Measurements from ENCODE around the gene JOSD1. TPM values are rescaled to one million over a fixed set of nuclear protein-coding genes. Genes with fewer than 3 reads are reported as not detected.

The JOSD1 gene
- total and polyA plus RNA-seq, 5 donors from 2014 or later, result 8.7 to 205 (median 11.1) TPM

DNA sequence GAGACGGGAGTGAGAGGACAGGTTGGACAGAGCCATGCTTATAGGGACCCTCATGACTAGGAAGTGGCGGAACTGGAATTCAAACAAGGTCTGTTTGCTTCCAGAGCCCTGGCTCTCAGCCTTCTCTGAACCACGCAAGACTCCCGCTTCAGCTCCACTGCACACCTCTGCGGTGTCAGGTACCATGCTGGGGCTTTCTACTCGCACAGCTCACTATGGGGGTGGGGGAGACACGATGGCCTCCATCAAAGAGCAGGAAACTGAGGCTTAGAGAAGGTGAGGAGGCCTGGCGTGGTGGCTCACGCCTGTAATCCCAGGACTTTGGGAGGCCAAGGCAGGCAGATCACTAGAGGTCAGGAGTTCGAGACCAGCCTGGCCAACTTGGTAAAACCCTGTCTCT, 40.8 kb upstream of the JOSD1 start:
- ATAC-seq (ENCODE audit: low read depth in 2 of 2), result no peak
- Mint-ChIP-seq H3K9me3 (no peaks in the 10 kb centered on the region), H3K27me3 (no peaks in the 10 kb centered on the region), H3K27ac (peak overlapping the region in 1 of 3 donors; percentile 84), H3K36me3 (peaks cover 32% of the 10 kb centered on the region), H3K4me1 (peaks cover 0 to 51% (median 14%) of the 10 kb centered on the region in 4 donors), H3K4me3 (peak overlapping the region in 1 of 4 donors; percentile 38)
- no peaks in the 10 kb centered on the region for H3K9me3 ChIP-seq (ENCODE audit: control insufficient read depth in 2 of 2, low read length in 2 of 2)
- H3K27ac ChIP-seq (ENCODE audit: insufficient read depth, low read length, poor library complexity, severe bottlenecking), result peak overlapping the region; percentile 29
- no peak overlapping the region for H3K4me3 ChIP-seq (ENCODE audit: low read depth, low read length)
- H3K4me1 ChIP-seq (ENCODE audit: control insufficient read depth, insufficient read depth, low read length, poor library complexity, severe bottlenecking), result peaks cover 17% of the 10 kb centered on the region
- no peaks in the 10 kb centered on the region for H3K27me3 ChIP-seq (ENCODE audit: control insufficient read depth, insufficient read depth, low read length)
- DNase-seq, result no peak
- peaks cover 100% of the 10 kb centered on the region for H3K36me3 ChIP-seq (ENCODE audit: control insufficient read depth, insufficient read depth, low read length)

DNA sequence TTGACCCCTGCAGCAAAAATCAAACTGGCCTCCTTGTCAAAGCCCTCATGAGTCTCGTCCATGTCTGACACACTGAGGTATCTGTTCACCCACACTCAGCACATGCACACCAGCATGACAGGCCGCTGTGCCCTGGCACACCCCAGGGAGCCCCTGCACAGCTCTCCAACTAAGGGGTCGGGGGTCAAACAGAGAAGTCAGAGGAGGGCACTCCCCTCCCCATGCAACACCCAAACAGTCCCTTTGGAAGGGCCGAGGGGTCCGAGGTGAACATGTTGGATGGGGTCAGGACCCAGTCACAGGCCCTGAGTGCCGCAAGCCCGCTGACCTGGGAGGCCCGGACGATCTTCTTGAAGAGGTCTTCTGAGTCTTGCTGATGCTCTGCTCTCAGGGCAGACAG, 40.4 kb upstream of the JOSD1 start:
- H3K36me3 ChIP-seq (ENCODE audit: control insufficient read depth, insufficient read depth, low read length), result peaks cover 100% of the 10 kb centered on the region
- no peak for DNase-seq
- no peak overlapping the region for H3K4me3 Mint-ChIP-seq
- no peak overlapping the region for H3K4me3 ChIP-seq (ENCODE audit: low read depth, low read length)
- H3K27me3 Mint-ChIP-seq, result no peaks in the 10 kb centered on the region
- H3K36me3 Mint-ChIP-seq, result peaks cover 33% of the 10 kb centered on the region
- H3K4me1 Mint-ChIP-seq, result peaks cover 0 to 53% (median 14%) of the 10 kb centered on the region in 4 donors
- no peaks in the 10 kb centered on the region for H3K9me3 ChIP-seq (ENCODE audit: control insufficient read depth in 2 of 2, low read length in 2 of 2)
- no peak for ATAC-seq (ENCODE audit: low read depth in 2 of 2)
- H3K4me1 ChIP-seq (ENCODE audit: control insufficient read depth, insufficient read depth, low read length, poor library complexity, severe bottlenecking), result peaks cover 17% of the 10 kb centered on the region
- no peaks in the 10 kb centered on the region for H3K27me3 ChIP-seq (ENCODE audit: control insufficient read depth, insufficient read depth, low read length)
- H3K27ac Mint-ChIP-seq, result peak overlapping the region in 1 of 3 donors; percentile 80
- peak overlapping the region; percentile 29 for H3K27ac ChIP-seq (ENCODE audit: insufficient read depth, low read length, poor library complexity, severe bottlenecking)
- no peaks in the 10 kb centered on the region for H3K9me3 Mint-ChIP-seq

DNA sequence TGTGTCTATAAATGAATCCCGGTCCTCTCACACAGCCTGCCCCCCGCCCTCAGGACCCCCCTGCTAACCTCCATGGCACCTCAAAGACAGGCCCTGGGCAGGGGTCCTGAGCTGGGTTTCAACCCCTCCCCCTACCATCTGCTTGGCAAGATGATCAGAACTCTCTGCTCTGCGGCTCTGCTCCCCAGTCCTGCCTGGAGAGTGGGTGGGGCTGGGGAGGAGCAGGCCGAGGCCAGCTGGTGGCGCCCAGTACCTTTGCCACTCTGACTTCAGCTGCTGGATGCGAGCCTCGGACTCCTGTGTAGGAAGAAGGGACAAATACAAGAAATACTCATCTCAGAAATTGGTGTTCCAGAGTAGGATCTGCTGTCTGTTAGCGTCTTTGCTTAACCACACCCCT, 40.0 kb upstream of the JOSD1 start:
- ATAC-seq (ENCODE audit: low read depth in 2 of 2) (no peak), DNase-seq (no peak)
- Histone ChIP-seq H3K4me1 (ENCODE audit: control insufficient read depth, insufficient read depth, low read length, poor library complexity, severe bottlenecking) (peaks cover 17% of the 10 kb centered on the region), H3K36me3 (ENCODE audit: control insufficient read depth, insufficient read depth, low read length) (peaks cover 100% of the 10 kb centered on the region), H3K4me3 (ENCODE audit: low read depth, low read length) (no peak overlapping the region), H3K27me3 (ENCODE audit: control insufficient read depth, insufficient read depth, low read length) (no peaks in the 10 kb centered on the region), H3K27ac (ENCODE audit: insufficient read depth, low read length, poor library complexity, severe bottlenecking) (peak overlapping the region; percentile 35), H3K9me3 (ENCODE audit: control insufficient read depth in 2 of 2, low read length in 2 of 2) (no peaks in the 10 kb centered on the region)
- Mint-ChIP-seq H3K27ac (peak overlapping the region in 1 of 3 donors; percentile 80), H3K9me3 (no peaks in the 10 kb centered on the region), H3K27me3 (no peaks in the 10 kb centered on the region), H3K4me1 (peaks cover 0 to 53% (median 14%) of the 10 kb centered on the region in 4 donors), H3K4me3 (no peak overlapping the region), H3K36me3 (peaks cover 33% of the 10 kb centered on the region)

DNA sequence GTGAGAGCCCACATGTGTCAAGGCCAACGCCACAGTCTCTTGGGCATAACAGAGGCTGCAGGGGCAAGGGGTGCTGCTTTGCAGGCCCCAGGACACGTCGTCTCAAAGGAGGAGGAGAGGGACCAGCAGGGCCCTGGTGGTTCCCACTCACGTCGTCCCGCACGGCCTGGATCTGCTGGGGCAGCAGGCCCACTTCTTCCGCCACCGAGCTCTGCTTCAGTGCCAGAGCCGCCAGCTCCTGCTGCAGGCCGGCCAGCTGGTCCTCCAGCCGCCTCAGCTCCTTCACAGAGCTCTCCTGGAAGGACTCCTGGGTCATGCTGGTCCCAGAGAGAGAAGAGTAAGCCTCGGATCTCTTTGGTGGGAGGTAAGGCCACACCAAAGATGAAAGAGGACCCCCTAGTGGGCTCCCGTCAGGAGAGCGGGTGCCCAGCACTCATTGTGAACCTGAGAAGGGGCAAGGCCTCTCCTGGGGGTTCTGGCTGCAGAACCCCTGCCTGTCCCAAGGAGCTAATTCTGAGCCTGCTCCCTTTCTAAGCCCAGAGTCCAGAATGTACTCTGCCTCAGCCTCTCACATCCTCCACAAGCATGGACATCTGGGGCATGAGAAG, 39.5 kb upstream of the JOSD1 start:
- H3K4me1 ChIP-seq (ENCODE audit: control insufficient read depth, insufficient read depth, low read length, poor library complexity, severe bottlenecking), result peaks cover 21% of the 10 kb centered on the region
- H3K4me3 ChIP-seq (ENCODE audit: low read depth, low read length), result no peak overlapping the region
- H3K27me3 ChIP-seq (ENCODE audit: control insufficient read depth, insufficient read depth, low read length), result no peaks in the 10 kb centered on the region
- peaks cover 33% of the 10 kb centered on the region for H3K36me3 Mint-ChIP-seq
- no peaks in the 10 kb centered on the region for H3K9me3 ChIP-seq (ENCODE audit: control insufficient read depth in 2 of 2, low read length in 2 of 2)
- no peaks in the 10 kb centered on the region for H3K9me3 Mint-ChIP-seq
- peak overlapping the region; percentile 35 for H3K27ac ChIP-seq (ENCODE audit: insufficient read depth, low read length, poor library complexity, severe bottlenecking)
- no peak overlapping the region for H3K27ac Mint-ChIP-seq
- H3K27me3 Mint-ChIP-seq, result no peaks in the 10 kb centered on the region
- DNase-seq, result no peak
- H3K36me3 ChIP-seq (ENCODE audit: control insufficient read depth, insufficient read depth, low read length), result peaks cover 100% of the 10 kb centered on the region
- H3K4me1 Mint-ChIP-seq, result peaks cover 0 to 53% (median 15%) of the 10 kb centered on the region in 4 donors
- no peak for ATAC-seq (ENCODE audit: low read depth in 2 of 2)
- H3K4me3 Mint-ChIP-seq, result no peak overlapping the region

DNA sequence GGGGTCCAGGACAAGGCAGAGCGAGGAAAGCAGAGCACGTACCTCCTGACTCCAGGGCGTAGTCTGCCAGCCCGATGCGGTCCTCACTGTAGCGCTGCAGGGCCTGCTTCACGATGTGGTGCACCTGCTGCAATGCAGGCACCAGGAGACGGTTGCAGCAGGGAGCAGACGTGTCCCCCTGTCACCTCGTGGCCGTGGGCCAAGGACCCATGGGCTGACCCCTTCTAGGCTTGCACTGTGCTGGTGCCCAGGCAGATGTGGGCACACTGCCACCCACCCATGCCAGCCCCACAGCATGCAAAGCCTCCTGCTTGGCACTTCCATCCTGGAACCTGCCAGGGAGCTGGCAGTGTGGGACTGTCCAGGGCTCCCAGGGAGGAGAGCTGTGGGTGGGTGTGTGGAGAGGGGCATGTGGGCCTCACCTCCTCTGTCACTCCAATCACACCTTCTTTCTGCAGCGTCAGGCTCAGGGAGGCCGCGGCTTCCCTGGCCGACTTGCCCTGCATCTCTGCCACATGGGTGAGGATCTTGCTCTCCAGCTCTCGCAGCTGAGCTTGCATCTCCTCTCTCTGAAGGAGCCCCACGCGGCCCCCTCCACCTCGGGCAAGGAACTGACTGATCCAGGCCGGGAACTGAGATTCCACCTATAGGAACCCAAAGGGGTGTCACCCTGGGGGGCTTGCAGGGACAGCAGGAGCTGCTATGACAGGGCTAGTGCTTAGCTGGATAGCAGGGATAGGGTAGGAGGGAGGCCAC, 38.7 kb upstream of the JOSD1 start:
- peak overlapping the region in 1 of 3 donors; percentile 74 for H3K27ac Mint-ChIP-seq
- no peak for DNase-seq
- Histone ChIP-seq H3K27ac (ENCODE audit: insufficient read depth, low read length, poor library complexity, severe bottlenecking) (peak overlapping the region; percentile 38), H3K36me3 (ENCODE audit: control insufficient read depth, insufficient read depth, low read length) (peaks cover 98% of the 10 kb centered on the region), H3K9me3 (ENCODE audit: control insufficient read depth in 2 of 2, low read length in 2 of 2) (no peaks in the 10 kb centered on the region), H3K27me3 (ENCODE audit: control insufficient read depth, insufficient read depth, low read length) (no peaks in the 10 kb centered on the region), H3K4me1 (ENCODE audit: control insufficient read depth, insufficient read depth, low read length, poor library complexity, severe bottlenecking) (peaks cover 21% of the 10 kb centered on the region), H3K4me3 (ENCODE audit: low read depth, low read length) (no peak overlapping the region)
- H3K4me1 Mint-ChIP-seq, result peaks cover 0 to 54% (median 19%) of the 10 kb centered on the region in 4 donors
- peaks cover 30% of the 10 kb centered on the region for H3K36me3 Mint-ChIP-seq
- ATAC-seq (ENCODE audit: low read depth in 2 of 2), result no peak
- H3K4me3 Mint-ChIP-seq, result no peak overlapping the region
- no peaks in the 10 kb centered on the region for H3K9me3 Mint-ChIP-seq
- no peaks in the 10 kb centered on the region for H3K27me3 Mint-ChIP-seq

DNA sequence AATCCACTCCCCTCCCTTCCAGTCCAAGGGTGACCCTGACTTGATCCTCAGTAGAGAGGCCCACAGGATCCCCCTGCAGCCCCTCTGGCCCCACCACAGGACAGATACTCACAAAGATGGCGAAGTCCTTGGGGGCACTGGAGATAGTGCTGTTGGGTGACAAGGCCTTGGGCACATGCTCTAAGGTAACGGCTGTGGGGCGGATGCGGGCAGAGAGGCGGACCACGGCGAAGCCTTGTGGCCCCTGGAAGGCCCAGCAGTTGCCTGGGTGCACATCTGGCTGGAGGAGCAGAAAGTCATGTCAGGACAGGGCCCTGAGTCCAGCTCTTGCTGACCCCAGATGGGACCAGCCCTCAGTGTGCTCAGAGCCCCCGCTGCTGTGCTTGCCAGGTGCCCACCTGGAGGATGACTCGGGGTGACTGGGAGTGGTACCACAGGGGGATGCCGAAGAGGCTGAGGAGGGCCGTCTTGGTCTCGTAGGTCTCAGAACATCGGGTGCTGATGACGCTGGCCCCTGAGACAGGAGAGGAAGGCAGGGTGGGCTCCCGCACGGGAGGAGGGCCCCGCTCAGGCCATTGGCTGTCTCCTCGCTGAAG, 37.8 kb upstream of the JOSD1 start:
- Histone ChIP-seq H3K4me3 (ENCODE audit: low read depth, low read length) (no peak overlapping the region), H3K36me3 (ENCODE audit: control insufficient read depth, insufficient read depth, low read length) (peaks cover 97% of the 10 kb centered on the region), H3K9me3 (ENCODE audit: control insufficient read depth in 2 of 2, low read length in 2 of 2) (no peaks in the 10 kb centered on the region), H3K4me1 (ENCODE audit: control insufficient read depth, insufficient read depth, low read length, poor library complexity, severe bottlenecking) (peaks cover 26% of the 10 kb centered on the region), H3K27ac (ENCODE audit: insufficient read depth, low read length, poor library complexity, severe bottlenecking) (peak overlapping the region; percentile 49), H3K27me3 (ENCODE audit: control insufficient read depth, insufficient read depth, low read length) (no peaks in the 10 kb centered on the region)
- Mint-ChIP-seq H3K27me3 (no peaks in the 10 kb centered on the region), H3K4me3 (no peak overlapping the region), H3K27ac (peak overlapping the region in 2 of 3 donors; percentile 14 to 78), H3K4me1 (peaks cover 0 to 57% (median 22%) of the 10 kb centered on the region in 4 donors), H3K36me3 (peaks cover 31% of the 10 kb centered on the region), H3K9me3 (no peaks in the 10 kb centered on the region)
- ATAC-seq (ENCODE audit: low read depth in 2 of 2) (no peak), DNase-seq (no peak)

DNA sequence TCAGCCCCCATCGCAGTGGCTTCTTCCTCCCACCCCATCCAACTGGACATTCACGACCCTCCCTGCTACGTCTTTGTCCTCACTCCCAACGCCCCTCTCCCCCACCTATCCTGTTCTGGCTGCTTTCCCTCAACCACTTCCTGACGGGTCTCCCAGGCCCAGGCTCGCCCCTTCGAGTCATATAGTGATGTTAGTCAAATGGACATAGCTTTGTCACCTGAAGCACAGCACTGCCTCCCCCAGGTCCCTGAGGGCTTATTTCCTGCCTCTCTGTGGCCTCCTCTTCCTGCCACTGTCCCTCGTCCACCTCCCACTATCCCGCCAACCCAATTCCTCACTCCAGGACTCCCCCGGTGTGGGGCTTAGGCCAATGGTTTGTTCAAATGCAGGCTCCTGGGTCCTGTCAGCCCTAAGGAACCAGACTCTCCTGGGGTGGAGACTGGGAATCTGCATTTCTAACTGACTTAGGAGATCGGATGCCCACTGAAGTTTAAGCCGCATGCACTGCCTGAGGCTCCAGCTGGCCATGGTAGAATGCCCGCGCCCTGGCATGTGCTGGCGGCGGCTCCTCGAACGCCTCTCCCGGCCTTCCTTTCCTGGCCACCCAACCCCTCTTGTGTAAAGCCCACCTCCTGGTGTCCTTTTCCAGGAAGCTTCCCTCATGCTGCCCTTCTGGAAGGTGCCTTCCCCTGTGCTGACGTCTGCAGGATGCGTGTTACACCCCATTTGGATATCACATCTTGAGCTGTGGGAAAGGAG, 36.7 kb upstream of the JOSD1 start:
- H3K9me3 Mint-ChIP-seq, result no peaks in the 10 kb centered on the region
- H3K4me1 Mint-ChIP-seq, result peaks cover 5 to 63% (median 24%) of the 10 kb centered on the region in 4 donors
- ATAC-seq (ENCODE audit: low read depth in 2 of 2) (no peak), DNase-seq (no peak)
- H3K4me1 ChIP-seq (ENCODE audit: control insufficient read depth, insufficient read depth, low read length, poor library complexity, severe bottlenecking), result peaks cover 29% of the 10 kb centered on the region
- H3K4me3 Mint-ChIP-seq, result peak overlapping the region in 1 of 4 donors; percentile 62
- peak overlapping the region; percentile 53 for H3K27ac ChIP-seq (ENCODE audit: insufficient read depth, low read length, poor library complexity, severe bottlenecking)
- peaks cover 26% of the 10 kb centered on the region for H3K36me3 Mint-ChIP-seq
- H3K4me3 ChIP-seq (ENCODE audit: low read depth, low read length), result no peak overlapping the region
- H3K27ac Mint-ChIP-seq, result peak overlapping the region; percentile 54 to 86 (median 80)
- peaks cover 88% of the 10 kb centered on the region for H3K36me3 ChIP-seq (ENCODE audit: control insufficient read depth, insufficient read depth, low read length)
- H3K9me3 ChIP-seq (ENCODE audit: control insufficient read depth in 2 of 2, low read length in 2 of 2), result no peaks in the 10 kb centered on the region
- H3K27me3 ChIP-seq (ENCODE audit: control insufficient read depth, insufficient read depth, low read length), result no peaks in the 10 kb centered on the region
- no peaks in the 10 kb centered on the region for H3K27me3 Mint-ChIP-seq

Data from CD4-positive, CD25-positive, alpha-beta regulatory T cell (primary cell).